Left forelimb (tissue), 1 donor: Measurements from ENCODE around the gene ZIC4.

Experiments
- DNase-seq: peaks from one replicate; pipeline ENCODE4 v3.0.0-alpha.2; 2018; ENCODE audit warnings: low spot score

ZIC4 gene

DNA sequence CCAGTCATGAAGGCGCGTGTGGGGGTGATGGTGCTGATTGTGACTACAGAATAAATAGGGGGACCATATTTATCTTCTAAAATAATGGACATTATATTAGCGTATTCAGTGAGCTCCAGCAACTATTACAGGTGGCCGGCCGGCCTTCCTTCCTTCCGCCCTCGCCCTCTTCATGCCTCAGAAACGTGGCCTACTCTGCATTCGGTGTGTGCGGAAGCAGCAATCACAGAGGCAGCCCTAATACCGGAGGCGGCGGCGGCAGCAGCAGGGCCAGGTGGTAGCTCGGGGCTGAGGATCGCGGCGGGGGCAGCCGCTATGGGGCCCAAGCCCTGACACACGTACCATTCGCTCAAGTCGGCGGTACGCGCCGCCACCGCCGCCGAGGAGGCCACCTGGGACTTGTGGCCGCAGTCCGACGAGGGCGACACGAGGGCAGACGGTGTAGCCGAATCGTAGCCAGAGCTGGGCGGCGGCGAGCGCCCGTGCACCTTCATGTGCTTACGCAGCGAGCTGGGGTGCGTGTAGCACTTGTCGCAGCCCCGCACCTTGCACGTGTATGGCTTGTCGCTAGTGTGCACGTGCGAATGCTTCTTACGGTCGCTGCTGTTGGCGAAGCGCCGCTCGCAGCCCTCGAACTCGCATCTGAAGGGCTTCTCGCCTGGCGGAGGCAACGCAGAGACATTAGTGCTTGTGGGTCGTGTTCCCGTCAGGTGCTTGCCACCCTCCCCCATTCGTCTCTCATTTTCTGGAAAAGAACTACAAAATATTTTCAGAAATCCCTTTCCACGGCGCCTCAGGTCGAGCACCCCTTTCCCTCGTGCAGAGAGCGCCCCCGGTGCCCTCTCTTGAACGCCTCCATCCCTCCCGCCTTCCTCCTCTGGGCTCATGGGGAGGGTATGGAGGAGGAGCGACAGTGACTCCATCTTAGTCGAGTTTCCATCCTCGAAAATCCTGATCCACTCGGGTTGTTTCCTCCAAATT is 15.5 kb downstream of the ZIC4 start:
- DNase-seq, result no peak

DNA sequence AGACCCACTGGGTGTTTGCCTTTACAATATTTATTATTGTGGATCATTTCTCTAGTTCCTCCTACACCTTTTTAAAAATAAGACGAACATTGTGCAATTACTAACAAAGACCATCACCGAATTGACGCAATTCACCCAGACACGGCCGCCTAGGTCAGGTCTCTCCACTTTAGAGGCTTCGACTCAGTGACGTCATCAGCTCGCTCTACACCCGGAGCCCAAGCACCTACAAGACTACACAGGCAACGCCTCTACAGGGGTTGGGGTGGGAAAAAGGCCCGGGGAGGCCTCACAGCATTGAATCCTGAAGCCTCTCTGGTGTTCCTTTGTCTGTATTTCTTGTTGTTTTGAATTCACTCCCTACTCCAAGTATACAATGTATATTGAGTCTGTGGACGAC is 16.6 kb downstream of the ZIC4 start:
- DNase-seq, result peak; percentile 37

DNA sequence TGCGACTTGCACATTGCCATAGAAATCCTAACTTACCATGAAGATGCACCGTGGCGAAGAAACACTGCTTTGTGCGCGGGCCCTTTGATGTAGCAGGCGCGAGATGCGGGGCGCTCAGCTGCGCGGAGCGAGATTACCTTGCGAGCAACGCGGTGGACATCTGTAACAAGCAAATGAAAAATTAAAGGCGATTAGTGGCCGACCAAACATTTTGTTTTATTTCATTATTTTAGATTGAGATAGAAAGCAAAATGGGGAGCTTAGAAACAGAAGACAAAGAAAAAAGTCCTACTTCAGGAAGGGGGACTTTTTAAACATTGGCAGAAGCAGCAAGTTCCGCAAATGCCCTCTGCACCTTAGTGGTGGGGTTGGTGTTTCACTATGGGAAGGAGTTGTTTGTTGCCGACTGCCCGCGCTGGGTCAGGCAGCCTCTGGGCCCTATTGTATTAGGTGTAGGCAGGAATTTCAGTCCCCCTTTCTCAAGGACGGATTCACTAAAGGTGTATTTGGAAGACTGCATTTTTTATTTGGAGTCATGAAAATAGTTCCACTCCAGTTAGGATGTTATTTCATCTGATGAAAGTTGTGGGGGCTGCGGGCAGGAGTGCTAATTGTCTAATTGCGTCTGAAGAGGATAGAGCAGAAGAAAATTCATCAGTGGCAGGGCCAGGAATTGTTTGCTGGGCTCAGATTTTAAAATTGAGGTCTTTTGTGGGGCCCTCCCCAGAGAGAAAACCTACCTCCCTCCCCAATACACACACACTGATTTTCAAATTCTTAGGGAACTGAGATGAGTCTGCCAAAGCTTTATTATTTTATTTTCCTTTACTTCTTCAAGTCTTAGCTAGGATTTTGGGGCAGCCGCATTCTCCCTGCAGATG is 17.4 kb downstream of the ZIC4 start:
- peak; percentile 63 for DNase-seq

DNA sequence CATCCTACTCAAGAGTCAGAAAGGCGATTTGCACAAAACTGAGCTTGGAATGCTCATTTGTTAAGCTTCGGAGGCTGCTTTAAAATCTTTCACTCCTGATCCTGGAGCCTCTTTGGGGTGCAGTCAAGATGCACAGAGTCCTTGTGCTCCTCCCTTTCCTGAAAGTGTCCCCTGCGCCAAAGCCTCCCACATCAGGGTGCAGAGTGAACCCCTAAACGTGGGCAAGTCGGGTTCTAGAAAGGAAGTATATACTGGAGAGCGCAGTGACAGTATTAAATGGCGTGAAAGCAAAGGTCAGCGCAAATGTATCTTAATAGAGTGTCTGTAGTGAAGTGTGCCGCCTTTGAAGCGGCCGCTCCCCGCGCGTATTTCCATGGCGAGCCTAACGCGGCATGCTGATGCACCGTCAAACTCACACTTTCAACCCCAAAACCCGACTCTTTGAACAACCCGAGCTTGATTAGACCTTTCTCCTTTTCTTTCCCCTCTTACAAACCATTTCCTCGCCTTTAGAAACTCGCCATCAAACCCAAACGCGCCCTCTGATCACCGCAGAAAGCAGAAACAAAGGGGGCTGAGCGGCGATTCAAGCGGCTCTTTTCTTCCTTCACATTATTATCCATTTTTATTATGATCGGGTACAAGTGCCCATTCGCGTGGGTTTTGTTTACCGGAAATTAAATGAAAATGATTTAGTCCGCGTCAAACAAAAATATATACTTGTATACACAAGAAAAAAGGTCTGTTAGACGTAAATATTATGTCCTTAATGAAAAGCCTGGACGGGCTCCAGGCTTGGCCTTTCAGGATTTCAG is 18.3 kb downstream of the ZIC4 start:
- DNase-seq, result peak; percentile 53

DNA sequence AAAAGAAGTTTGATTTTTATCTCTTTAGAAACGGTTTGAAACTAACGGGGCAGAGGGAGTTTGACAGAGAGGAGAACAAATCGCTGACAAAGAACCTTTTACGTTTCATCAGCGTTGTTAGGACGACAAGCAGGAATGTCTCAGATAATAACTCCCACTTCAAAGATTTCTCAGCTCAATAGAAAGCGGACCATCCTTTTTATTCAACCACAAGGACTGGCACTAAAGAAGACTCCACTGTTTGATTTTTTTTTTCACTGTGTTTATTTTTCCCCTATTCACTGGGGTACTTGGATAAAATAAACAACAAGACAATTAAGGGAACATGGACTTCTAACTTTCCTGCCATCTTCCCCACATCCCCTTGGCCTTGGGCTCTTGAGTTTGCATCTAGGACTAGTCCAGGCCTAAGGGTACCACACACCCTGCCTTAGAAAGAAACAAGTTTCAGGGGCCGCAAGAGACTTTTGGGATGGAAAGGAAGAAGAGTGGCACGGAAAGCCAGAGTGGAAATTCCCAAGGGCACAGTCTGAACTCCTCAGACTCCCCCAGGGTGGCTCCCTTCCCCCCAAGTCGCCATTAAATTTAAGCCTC is 19.0 kb downstream of the ZIC4 start:
- DNase-seq, result no peak

DNA sequence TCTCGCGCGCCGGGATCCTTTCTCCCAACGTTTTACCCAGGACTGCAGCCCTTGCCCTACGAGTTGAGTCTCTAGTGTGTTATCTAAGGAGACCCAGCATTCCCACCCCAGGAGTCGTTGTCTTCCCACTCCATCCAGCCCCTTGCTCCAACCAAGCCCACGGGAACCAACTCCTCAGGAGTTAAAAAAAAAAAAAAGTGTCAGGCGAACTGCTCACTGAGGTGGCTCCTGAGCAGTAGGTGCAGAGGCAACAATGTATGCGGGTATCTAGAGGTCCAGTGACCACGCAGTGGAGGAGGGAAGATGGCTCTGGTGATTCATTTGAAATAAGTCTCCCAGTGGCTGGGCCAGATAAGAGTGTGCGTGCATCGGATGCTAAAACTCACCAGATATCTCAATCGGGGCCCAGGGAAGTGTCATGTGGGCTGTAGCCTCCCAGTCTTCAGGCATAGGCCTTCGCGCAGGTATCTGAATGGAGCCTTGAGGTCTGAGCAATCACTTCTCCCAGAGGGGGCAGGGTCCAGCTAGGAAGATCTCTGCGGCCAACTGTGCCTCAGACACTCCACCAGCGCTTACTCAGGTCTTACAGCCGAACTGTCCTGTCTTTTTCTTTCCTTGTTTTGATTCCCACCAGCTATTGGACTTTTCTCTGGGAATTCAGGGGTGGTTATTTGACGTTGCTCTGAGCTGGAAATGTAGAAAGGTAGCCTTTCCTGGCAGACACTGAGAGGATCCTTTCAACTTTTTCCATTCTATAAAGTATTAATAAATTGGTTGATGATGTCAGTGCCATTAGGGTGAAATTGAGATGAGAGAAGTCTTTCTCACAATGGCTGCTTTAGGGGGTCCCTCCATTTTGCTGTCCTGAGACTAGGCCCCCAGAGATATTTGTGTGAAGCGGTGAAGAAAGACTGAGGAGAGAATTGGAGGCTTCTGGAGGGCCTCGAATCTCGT is 21.0 kb downstream of the ZIC4 start:
- no peak for DNase-seq

DNA sequence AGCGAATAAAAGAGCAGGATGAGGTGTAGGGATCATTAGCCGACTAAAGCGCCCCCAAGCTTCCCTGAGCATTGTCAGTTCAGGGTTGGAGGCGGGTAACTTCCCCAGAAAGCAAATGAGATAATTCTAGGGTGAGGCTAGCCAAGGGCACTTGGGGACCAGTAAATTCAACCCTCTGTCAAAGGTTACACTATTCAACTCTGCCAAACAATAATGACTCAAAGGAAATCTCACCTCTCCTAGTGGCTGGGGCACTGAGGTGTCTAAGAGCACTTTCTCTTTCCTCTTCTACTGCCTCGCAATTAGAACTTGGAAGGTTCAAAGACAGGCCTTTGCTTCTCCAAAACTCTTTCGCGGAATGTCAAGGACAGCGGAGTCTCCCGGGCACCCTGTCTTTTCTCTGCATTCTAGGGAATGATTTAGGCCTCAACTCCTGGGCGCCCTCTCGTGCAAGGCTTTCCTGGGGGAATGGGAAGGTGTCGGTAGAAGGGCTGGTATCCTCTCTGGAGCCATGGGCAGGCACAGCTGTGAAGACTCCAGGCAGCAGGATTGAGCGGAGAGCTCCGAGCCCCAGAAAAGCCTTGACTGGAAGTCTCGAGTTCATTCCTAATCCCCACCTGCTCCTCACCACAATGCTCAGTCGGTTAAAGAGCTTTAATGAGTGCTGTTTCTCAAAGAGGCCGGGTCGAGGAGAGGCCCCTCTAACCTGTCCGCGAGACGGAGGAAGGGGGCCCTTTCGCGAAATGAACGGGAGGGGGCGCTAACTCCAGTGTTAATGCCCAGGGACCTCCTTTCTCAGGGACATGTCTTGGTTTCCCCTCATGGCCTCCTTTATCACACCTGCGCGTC is 21.9 kb downstream of the ZIC4 start:
- DNase-seq, result no peak

DNA sequence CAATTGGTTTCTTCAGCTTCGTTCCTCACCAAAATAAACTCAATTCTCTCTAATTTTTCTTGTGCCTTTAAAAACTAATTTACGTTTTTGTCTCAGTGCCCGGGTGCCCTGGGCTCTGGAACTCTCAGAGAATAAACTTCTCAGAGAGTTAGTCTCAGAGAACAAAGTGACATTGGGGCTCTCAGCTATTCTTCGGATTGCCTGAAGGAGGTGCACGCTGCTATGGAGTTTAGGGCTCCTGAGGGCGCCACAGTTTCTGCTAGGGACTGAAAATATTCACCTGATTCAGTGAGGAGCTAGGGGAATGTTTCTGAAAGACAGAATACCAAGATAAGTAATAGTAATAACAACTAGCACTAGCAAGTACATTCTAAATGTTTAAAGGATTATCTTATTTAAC is 22.7 kb downstream of the ZIC4 start:
- DNase-seq, result no peak

DNA sequence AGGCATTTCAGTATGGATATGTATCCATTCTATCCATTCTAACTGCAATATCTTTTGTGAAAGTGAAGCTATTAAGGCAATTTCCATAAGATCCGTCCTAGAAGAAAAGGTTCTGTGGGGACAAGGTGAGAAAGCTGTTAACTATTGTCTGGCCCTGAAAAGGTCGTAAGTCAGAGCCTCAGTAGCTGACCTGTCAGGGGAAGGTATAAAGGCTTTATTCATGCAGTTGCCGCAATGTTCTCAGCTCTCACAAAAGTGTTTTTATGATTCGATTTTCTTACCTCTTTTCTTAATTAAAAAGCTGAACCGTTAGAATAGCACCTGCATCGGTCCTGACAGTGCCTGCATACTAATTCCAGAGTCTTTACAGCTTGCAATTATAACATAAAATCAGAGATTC is 24.7 kb downstream of the ZIC4 start:
- DNase-seq, result no peak

DNA sequence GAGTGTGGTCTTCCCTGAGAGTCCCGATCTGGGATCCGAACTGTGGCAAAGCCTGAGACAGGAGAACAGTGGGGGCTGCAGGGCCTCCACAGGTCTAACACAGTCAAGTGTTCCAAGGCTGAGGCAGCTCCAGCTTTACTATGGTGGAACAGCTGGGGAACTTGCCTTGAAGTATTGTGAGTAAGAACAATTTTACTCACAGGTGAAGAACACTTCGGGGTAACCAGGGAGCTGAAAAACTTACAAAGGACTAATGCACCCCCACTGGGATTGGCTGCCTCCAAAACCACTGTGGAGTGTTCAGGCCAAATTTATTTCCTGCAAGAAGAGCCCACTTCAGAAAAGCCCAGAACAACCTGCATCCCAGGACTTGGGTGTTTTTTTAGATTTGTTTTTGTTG is 25.4 kb downstream of the ZIC4 start:
- DNase-seq, result no peak

DNA sequence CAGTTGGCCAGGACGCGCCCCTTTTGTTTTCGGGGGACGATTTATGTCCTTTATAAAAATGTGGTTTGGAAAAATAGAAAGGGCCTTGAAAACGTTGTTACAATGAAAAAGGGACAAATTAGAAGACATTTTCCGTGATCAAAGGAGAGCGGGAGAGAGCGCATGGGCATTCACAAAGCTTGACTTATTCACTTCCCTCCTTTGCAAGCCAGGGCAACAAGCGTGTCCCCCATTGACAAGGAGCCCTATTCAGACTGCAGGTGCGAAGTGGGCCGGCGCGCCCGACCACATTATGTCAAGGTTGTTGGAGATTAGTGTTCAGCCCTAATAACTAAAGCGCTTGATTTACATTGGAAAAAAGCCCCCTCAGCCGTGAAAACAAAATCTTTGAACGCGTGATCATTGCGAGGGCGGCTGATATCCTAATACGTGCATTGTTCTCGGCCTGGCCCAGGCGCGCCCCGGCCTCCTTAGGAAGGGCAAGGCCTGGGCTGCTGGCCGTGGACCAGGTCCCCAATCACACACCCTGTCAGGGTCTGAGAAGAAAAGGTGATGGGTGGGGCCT is 25.9 kb downstream of the ZIC4 start:
- DNase-seq, result no peak

DNA sequence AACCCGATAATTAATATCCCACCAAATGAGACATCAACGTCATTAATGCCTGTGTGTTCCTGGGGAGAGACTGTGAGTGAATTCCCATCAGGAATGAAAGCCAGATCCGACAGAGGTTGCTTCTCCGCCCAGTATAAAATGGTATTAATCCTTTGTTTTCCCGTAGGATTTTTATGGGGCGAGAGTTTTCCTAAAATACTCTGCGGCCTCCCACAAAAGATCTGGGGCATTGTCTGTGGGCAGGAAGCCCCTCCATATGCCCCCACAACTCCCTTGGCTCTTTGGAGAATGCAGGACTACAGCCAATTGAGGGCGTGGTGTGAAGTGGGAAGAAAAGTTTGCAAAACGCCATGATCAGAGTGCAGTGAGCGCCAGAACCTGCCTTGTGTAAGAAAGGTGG is 26.7 kb downstream of the ZIC4 start:
- DNase-seq, result no peak

DNA sequence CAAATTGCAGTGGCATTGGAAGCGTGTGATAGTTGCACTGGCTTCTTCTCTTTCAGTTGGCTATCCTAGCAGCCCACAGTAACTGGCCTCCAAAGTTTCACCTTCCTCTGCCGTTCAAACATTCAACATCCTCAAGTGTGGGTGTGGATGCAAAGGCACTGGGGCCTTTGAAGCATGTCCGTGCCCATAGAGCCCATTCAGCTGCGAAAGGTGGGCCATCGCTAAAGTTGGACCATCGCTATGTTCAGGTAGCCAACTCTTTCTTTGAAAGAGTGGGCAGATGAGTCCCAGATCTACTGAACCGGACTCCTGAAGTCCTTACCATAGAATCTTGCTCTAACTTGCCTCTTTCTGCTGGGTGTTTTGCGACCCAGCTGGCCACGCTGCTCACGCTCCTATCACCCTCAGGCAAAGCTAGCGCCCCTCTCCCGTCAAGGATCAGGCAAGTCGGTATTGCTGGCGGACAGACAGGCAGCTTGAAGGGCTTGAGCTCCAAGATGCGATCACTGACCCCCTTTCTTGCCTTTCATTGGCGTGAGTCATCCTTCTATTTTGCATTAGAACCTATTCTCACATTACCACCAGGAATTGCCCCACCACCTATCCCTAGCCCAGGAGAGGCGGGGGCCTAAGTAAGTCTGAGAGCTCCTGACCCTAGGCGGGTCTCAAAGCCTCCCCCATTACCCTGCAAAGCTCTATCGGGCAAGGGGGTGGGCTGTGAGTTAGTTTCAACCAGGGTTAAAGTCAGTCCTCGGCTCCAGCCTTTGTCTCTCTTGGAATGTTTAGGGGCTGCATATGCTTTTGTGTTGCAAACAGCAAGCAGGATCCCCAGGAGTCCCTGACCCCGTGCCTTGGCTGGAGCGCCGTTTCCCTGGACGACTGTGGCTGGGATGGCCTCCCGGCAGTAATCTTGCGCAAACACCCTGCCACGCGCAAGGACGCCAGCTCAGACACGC is 28.7 kb downstream of the ZIC4 start:
- no peak for DNase-seq

DNA sequence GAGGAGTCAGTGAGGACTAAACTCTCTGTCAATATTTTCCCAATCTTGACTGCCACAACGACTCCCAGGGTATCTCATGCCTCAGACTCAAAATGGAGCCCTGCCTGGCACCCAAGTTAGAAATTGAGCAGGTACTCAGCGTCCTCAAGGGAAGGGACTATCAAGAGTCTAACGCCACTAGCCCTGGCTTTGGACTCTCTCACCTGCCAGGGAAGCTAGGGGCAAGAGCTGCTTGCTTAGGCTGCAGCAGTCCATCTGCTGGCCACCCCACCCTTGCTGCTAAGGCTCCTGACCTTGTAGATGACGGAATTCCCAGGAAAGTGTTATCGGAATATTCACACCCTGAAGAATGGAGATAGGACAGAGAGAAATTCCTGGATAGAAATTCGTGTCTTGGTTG is 33.0 kb downstream of the ZIC4 start:
- no peak for DNase-seq

DNA sequence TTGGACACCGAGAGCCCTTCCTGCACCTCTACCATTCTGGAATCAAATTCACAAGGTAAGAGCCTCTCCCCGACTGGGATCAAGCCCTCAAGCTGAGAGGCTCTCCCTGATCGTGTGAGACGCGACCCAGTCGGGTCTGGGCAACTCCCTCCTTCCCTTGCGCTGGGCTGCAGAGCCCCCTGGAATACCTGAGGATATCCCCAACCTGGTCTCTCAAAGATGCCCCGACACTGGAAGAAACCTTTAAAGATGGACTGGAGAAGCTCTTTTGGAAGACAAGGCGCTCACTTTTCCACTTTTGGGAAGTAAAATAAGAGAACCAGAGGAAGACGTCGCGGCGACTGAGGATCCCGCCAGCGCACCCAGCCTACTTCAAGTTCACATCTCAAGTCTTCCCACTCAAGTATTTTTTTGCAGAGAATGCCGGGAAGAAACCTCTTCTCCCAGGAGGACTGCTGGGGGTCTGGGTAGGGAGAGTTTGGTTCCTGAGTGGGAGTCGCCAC is 33.8 kb downstream of the ZIC4 start:
- no peak for DNase-seq

DNA sequence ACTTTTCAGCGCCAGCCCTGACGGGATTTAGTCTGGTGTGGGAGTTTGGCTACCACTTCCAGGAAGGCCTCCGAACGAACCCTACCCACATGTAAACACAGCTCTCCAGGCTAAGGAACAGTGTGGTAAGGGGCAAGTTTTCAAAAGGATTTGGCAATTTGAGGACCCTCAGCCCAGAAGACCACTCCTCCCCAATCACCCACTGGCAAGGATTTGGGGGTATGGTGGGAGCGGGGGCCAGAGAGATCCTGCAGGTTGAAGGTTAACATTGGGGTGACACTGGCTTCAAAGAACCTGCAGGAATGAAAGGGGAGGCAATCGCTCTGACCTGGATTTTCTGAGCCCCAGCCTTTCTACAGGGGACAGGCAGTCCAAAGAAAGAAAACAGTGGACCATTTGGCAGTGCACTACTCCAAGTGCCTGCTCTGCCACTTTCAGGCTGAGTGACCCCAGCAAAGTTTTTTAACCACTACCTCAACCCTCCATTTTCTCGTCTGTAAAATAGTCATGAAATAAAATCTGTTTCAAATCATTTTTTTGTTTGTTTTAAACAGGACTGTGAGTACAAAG is 34.5 kb downstream of the ZIC4 start:
- DNase-seq, result no peak

DNA sequence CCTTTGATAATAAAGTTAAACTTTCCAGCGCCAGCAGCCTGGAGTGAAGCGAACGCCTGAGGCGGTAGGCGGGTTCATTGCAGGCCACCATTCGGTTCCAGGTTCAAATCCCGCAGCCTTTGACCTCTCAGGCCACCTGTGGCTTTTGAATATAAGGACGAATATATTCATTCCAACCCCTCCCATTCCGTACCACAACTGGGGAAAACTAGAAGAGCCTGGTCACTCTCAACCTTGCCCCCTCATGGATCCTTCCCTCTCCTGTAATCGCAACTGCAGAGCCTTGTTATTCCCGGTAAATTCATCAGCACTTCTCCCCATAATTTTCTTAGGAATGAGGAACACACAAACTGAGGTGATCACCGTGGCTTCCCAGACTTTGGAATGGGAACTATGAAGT is 35.2 kb downstream of the ZIC4 start:
- DNase-seq, result no peak

DNA sequence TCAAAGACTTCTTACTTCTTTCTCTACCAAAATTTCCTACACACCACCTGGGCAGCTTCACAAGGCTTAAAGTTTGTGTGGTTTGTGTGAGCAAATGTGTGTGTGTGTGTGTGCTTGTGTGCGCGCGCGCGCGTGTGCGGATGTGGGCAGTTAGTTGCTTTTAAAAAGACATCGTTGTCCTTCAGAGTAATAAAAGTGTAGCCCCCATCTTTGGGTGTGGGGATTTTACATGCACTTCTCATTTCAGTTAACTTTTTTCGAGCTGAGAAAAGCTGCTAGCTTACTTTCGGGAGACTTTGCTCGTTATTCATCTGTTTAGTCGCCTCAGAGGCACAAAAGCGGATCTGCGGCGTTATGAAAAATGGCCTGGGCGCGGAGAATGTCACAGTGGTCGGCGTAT is 36.0 kb downstream of the ZIC4 start:
- no peak for DNase-seq
